Ectodermal cell (in vitro differentiated cells): ENCODE results near the gene ADCY1.
"Not testable (repeated sequence)": the region's sequence is repeated elsewhere in the genome, so short reads cannot be mapped to it uniquely, and the experiment has no call there.

Source experiments
- H3K27ac ChIP-seq: 2 replicates; pipeline ENCODE4 v1.7.0; 2013; ENCODE audit warnings: mild to moderate bottlenecking, low read depth, low read length; ENCODE audit not compliant: insufficient read depth, poor library complexity, severe bottlenecking
- H3K27me3 ChIP-seq: 2 replicates; pipeline ENCODE4 v1.7.0; 2013; ENCODE audit warnings: mild to moderate bottlenecking, low read length; ENCODE audit not compliant: insufficient read depth, control insufficient read depth, poor library complexity, severe bottlenecking
- H3K36me3 ChIP-seq: one replicate; pipeline ENCODE4 v1.7.0; 2013; ENCODE audit warnings: low read length; ENCODE audit not compliant: control insufficient read depth, insufficient read depth
- H3K4me1 ChIP-seq: one replicate; pipeline ENCODE4 v1.7.0; 2013; ENCODE audit warnings: low read length; ENCODE audit not compliant: control insufficient read depth, insufficient read depth
- H3K4me3 ChIP-seq: 2 replicates; pipeline ENCODE4 v1.7.0; 2013; ENCODE audit warnings: low read depth, low read length, control low read depth; ENCODE audit not compliant: insufficient read depth
- H3K9me3 ChIP-seq: 2 replicates; pipeline ENCODE4 v1.7.0; 2013; ENCODE audit warnings: mild to moderate bottlenecking, low read length, moderate library complexity; ENCODE audit not compliant: control insufficient read depth
- WGBS, 2 experiments: methylation state at CpG; one replicate each; pipeline ENCODE4 v1.1.7; 2013; ENCODE audit warnings: missing lambda C conversion rate in 2 of 2; 5-methylcytosine and 5-hydroxymethylcytosine counted together

Gene ADCY1

GRCh38 chr7:45720989-45721388 is 146.8 kb downstream of the ADCY1 start:
- 94 to 97% methylated on average over 3 of the region's 3 CpGs for WGBS, 2 experiments
- H3K27ac ChIP-seq, result no peak overlapping the region

DNA sequence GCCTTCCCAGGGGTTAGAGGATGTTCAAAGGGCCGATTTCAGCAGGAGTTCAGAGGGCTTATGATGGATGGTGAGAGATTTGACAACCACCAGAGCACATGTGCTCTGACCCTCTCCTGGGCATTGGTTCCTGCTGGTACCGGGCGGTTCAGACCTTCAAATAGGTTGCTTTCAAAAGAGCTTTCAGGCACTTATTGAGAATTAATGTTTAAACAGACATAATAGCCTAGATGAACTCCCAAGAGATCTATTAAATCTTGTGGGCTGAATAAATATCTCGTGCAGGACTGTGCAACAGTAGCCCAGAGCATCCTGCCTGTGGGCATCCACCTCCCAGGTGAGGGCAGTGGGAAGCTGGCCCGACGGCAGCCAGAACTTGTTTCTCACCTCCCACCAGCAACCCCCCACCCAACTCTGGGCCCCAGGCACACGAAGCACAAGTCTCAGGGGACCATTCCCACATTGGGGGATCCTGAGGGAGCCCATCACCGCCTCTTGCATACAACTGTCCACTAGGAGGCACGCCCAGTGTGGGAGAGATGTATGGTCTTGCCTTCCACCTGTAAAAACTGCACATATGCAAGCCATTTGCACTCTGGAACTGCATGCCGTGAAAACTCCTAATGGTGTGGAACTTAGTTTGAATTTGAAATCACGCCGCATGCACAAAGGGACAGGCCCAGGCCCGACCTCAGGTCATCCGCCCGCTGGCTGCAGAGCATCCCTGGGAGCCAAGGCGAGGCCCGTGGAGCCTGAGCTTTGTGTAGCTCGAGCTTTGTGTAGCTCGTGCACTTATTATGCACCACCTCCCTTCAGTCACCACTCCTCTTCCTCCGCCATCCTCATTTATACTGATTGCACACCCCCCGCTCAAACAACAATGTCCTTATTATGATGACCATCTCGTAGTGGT is 147.8 kb downstream of the ADCY1 start:
- H3K4me1 ChIP-seq, result no peaks in the 10 kb centered on the region
- no peaks in the 10 kb centered on the region for H3K9me3 ChIP-seq
- H3K4me3 ChIP-seq, result no peak overlapping the region
- no peaks in the 10 kb centered on the region for H3K27me3 ChIP-seq
- 91 to 92% methylated on average over 22 of the region's 22 CpGs for WGBS, 2 experiments
- H3K27ac ChIP-seq, result no peak overlapping the region
- peaks cover 11% of the 10 kb centered on the region for H3K36me3 ChIP-seq

More at GRCh38 chr7:45720989-45721388, 146.8 kb downstream of the ADCY1 start:
- H3K9me3 ChIP-seq, result no peaks in the 10 kb centered on the region
- no peaks in the 10 kb centered on the region for H3K27me3 ChIP-seq
- H3K4me3 ChIP-seq, result no peak overlapping the region
- peaks cover 8% of the 10 kb centered on the region for H3K36me3 ChIP-seq
- no peaks in the 10 kb centered on the region for H3K4me1 ChIP-seq

DNA sequence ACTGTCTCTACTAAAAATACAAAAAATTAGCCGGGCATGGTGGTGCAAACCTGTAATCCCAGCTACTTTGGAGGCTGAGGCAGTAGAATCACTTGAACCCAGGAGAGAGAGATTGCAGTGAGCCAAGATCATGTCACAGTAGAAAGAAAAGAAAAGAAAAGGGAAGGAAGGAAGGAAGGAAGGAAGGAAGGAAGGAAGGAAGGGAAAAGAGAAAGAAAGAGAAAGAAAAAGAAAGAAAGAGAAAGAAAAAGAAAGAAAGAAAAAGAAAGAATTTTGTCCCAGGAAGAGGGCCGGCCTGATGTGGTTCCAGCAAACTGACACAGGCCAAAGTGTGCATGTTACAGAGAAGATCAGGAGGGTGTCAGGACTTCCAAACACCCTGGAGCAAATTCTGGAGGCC is 151.1 kb downstream of the ADCY1 start:
- not testable (repeated sequence) for H3K9me3 ChIP-seq, H3K4me1 ChIP-seq, H3K27me3 ChIP-seq, H3K27ac ChIP-seq, H3K4me3 ChIP-seq
- H3K36me3 ChIP-seq, result peaks cover 18% of the 10 kb centered on the region
- WGBS, 2 experiments, result 80 to 97% methylated on average over 2 of the region's 2 CpGs

GRCh38 chr7:45726883-45727282 is 152.7 kb downstream of the ADCY1 start:
- H3K9me3 ChIP-seq, result no peaks in the 10 kb centered on the region
- no peak overlapping the region for H3K4me3 ChIP-seq
- H3K4me1 ChIP-seq, result no peaks in the 10 kb centered on the region
- H3K27me3 ChIP-seq, result no peaks in the 10 kb centered on the region
- 96 to 97% methylated on average over 28 to 29 of the region's 29 CpGs for WGBS, 2 experiments
- H3K36me3 ChIP-seq, result peaks cover 18% of the 10 kb centered on the region
- H3K27ac ChIP-seq, result no peak overlapping the region

DNA sequence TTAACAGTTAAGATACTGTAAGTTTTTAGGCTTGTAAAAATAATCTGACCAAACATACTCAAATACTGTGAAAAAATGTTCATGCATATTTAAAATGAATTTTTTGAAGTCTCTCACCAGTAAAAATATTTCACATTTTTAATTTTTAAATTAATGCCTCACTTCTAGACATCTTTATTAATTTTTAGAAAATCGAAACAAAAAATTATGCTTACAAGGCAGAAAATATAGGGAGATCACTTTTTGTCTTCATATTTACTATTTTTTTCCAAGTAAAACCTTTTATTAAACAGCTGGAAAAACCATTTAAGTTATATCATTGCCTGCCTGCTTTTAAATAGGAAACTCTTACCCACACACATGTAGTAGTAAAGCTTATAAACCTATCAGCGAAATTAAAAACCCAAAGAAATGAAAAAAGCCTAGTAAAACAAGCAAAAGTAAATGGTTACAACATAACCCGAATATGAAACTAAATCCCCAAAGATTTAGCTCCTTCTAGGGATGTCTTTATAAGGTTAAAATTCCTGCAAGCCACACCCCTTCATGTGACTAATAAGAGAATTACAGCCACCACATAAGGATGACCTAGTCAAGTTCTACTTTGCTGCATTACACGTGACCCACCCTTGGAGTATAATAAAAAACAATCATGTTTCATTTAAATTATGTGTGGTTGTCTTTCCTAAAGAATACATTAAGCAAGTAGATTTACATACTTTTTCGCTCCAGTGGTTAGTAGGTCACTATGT is 157.7 kb downstream of the ADCY1 start:
- H3K4me1 ChIP-seq, H3K27me3 ChIP-seq, H3K36me3 ChIP-seq, H3K27ac ChIP-seq, H3K9me3 ChIP-seq, H3K4me3 ChIP-seq: not testable (repeated sequence)
- WGBS, 2 experiments, result 93 to 100% methylated on average over 2 to 3 of the region's 5 CpGs

GRCh38 chr7:45738920-45739319 is 164.8 kb downstream of the ADCY1 start:
- WGBS, 2 experiments, result 95 to 97% methylated on average over 9 of the region's 9 CpGs
- not testable (repeated sequence) for H3K36me3 ChIP-seq, H3K27ac ChIP-seq, H3K4me1 ChIP-seq, H3K27me3 ChIP-seq, H3K9me3 ChIP-seq, H3K4me3 ChIP-seq

GRCh38 chr7:45740573-45740972 is 166.4 kb downstream of the ADCY1 start:
- not testable (repeated sequence) for H3K4me3 ChIP-seq, H3K27ac ChIP-seq, H3K4me1 ChIP-seq, H3K9me3 ChIP-seq, H3K27me3 ChIP-seq, H3K36me3 ChIP-seq
- 100% methylated on average over 1 of the region's 3 CpGs; no CpG with 5 or more reads in 1 of the 2 experiments for WGBS, 2 experiments

DNA sequence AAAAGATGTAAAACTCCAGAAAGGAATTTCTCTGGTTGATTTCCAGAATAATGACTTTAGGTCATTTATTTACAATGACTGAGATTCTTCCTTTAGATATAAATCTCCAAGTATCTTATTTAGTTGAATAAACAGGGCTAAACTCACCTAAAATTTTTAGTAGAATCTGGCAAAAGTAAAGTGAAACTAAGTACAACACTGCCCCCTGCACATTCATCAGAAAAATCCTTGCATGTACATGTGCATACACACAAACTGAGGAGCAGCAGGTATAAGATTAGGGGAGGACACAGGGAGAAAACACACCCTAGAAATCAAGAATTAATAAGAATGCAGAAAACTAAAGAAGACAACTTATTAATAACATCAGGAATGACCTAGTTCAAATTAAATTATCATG is 174.8 kb downstream of the ADCY1 start:
- not testable (repeated sequence) for H3K9me3 ChIP-seq, H3K27me3 ChIP-seq, H3K36me3 ChIP-seq, H3K27ac ChIP-seq, H3K4me3 ChIP-seq, H3K4me1 ChIP-seq

- H3K4me3 ChIP-seq, H3K4me1 ChIP-seq, H3K36me3 ChIP-seq, H3K27ac ChIP-seq, H3K9me3 ChIP-seq, H3K27me3 ChIP-seq: not testable (repeated sequence)
- WGBS, 2 experiments, result 93 to 97% methylated on average over 1 to 2 of the region's 2 CpGs
Measured at GRCh38 chr7:45751352-45751751, 177.2 kb downstream of the ADCY1 start.

DNA sequence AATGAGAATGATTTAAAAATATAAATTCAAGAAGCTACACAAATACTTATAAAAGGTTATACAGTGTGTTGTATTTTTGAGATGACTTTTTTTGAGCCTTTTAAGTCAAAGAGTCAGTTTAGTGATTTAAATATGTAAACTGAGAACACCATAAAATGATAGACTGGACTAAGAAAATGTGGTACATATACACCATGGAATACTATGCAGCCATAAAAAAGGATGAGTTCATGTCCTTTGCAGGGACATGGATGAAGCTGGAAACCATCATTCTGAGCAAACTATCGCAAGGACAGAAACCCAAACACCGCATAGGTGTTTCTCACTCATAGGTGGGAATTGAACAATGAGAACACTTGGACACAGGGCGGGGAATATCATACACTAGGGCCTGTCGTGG is 182.2 kb downstream of the ADCY1 start:
- H3K4me3 ChIP-seq, H3K36me3 ChIP-seq, H3K4me1 ChIP-seq, H3K9me3 ChIP-seq, H3K27ac ChIP-seq, H3K27me3 ChIP-seq: not testable (repeated sequence)
- 93 to 100% methylated on average over 3 to 4 of the region's 4 CpGs for WGBS, 2 experiments
